GM18520 (cell line): ENCODE measurements around the gene CCNB2.
"Not testable (repeated sequence)": the region's sequence is repeated elsewhere in the genome, so short reads cannot be mapped to it uniquely, and the experiment has no call there.

Experiments
- ATAC-seq: cut with Tn5 transposase; IDR thresholded peaks from one replicate; pipeline ENCODE4 v1.9.1; 2021; ENCODE audit not compliant: unreplicated experiment

CCNB2 gene

DNA sequence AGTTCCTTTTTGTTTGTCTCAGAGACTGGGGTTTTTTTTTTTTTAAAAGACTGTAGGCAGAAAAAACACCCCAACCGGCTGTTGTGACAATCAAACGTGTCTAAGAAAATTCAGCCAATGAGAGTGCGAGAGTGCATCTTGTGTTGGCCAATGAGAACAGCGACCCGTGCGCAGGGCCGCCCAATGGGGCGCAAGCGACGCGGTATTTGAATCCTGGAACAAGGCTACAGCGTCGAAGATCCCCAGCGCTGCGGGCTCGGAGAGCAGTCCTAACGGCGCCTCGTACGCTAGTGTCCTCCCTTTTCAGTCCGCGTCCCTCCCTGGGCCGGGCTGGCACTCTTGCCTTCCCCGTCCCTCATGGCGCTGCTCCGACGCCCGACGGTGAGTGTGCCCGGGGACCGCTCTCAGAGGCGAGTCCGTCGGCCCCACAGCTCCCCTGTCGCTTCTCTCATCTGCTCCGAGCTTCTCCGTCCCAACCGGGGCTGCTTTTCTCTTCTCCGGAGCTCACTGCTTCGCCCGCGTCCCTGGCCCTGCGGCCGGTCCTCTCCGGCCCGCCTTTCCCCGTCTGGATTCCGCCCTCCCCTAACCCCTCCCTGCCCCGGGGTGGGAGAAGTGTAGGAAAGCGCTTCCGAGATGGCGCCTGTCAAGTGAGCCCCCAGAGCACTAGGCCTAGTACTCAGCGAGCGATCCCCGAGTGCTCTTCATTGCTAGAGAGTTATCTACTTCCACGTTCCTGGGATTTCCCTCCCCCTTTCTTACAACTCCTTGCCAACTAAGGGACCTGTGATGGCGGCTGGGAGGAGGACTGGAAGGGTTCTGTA, at the start of gene CCNB2:
Gene CCNB2, plus strand, starts transcription at position 235 of the 821 bp plus-strand sequence. Its CDS starts 123 bp downstream, at position 358.
- ATAC-seq: peak; percentile 98

DNA sequence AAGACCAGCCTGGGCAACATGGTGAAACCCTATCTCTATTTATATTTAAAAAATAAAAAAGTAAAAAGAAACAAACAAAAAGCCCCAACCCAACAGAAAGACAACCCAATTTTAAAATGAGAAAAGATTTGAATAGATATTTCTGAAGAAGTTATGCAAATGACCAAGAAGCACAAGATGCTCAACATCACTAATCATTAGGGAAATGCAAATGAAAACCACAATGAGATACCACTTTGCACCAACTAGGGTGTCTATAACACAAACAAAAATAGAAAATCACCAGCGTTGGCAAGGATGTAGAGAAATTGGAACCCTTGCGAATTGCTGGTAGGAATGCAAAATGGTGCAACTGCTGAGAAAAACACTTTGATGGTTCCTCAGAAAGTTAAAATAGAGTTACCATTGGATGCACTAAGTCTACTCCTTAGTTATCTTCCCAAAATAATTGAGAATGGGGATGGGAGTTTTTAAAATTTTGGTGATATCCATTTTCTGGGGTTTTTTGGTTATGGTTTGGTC, 45.8 kb upstream of the CCNB2 start:
- ATAC-seq: peak; percentile 30

DNA sequence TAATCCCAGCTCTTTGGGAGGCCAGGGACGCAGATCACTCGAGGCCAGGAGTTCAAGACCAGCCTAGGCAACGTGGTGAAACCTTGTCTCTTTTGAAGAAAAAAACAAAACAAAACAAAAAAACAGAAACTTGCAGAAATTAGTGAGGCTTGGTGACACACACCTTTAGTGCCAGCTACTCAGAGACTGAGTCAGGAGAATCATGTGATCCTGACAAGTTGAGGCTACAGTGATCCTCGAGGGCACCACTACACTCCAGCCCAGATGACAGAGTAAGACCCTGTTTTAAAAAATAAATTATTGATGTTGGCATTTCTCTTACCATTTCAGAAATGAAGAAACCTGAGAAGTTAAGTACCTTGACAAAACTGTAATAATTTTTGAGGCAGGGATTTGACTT, 44.6 kb upstream of the CCNB2 start:
- ATAC-seq: no peak

DNA sequence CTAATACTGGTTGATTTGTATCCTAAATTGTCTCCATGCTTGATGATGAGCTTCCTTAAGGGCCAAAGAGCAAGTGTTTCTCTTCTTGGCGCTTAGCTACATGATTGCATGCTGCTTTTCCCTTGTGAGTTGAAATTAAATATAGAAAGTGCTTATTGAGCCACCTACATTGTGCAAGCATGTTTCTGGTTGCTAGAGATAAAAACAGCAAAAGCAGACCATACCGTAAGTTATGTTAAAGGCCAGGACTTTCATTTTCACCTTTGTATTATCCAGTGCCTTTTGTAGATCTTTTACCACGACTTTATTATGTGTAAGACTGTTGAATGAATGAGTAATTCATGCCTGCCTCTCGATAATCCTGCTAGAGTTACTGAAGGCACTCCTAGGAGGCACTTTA, 41.9 kb upstream of the CCNB2 start:
- no peak for ATAC-seq

DNA sequence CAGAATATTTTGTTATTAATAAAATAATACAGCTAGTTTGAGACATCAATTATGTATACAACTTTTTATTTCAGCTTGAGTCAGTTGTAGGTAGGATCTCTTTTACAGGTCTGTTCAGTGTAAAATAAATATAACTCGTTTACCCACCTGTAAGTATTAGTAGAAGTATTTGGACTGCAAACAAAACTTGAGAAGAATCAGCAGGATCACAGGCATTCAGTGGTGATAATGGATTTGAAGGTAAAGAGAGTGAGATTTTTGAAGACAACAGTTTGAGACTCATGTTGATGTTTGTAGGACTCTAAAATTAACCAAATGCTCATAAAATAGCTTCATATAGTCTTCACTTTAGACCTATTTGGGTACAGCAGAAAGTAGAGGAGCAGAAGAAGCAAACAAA, 35.5 kb upstream of the CCNB2 start:
- no peak for ATAC-seq

DNA sequence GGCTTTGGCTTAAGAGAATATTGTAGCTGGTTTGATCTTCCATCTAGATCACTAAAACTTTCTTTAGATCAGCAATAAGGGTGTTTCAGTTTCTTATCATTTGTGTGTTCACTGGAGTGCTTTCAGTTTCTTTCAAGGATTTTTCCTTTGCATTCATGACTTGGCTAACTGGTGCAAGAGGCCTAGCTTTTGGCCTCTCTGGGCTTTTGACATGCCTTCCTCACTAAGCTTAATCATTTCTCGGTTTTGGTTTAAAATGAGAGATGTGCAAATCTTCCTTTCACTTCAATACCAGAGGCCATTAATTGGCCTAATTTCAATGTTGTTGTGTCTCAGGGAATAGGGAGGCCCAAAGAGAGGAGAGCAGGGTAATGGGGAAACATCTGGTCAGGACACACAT, 30.3 kb upstream of the CCNB2 start:
- ATAC-seq: no peak

DNA sequence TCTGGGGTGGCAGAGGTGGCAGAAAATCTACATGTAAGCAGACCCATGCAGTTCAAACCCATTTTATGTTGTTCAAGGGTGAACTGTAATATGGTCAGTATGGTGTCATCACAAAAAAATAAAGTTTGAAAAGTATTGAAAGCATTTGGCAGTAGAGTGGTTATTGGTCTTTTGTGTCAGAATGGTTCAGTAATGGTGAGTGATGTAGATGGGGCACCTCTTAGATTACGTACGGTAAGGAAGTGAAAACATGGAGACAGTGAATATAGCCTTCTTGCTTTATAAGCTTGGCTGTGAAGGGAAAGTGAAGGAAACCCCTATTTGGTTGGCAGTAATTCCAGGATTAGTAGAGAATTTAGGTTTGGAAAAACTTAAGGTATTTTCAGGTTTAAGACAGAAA, 17.2 kb upstream of the CCNB2 start:
- ATAC-seq: no peak

DNA sequence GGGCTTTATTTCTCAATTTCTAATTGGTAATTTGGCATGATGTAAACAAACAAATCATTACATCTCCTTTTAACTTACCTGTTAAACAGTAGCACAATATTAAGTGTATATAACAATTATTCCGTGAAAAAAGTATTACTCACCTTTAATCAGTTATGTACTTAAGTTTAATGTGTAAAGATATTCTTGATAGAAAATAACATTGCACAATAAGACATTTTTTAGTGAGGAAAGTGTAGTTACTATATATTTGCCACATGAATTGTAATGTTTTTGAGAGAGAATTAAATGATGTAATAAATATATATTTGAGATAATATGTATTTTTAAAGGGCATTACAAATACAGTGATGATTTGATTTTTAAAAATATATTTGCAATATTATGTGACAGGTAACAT, 10.9 kb upstream of the CCNB2 start:
- no peak for ATAC-seq

DNA sequence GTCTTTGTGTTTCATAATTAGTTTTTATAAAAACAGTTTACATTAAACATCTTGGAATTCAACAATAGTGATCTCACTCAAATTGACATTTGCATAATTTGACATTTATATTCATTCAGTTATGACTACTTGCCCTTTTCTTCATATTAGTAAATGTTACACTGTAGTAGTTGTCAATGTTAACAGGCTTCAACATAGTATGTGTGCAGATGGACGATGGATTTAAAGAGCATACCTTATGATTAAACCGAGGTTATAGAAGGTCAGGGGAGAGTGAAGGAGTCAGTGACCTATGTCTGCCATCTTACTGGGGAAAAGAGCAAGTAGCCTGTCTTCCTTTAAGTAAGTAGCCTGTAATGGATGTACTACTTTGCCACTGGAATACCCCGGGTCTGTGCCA, 8.5 kb upstream of the CCNB2 start:
- no peak for ATAC-seq

DNA sequence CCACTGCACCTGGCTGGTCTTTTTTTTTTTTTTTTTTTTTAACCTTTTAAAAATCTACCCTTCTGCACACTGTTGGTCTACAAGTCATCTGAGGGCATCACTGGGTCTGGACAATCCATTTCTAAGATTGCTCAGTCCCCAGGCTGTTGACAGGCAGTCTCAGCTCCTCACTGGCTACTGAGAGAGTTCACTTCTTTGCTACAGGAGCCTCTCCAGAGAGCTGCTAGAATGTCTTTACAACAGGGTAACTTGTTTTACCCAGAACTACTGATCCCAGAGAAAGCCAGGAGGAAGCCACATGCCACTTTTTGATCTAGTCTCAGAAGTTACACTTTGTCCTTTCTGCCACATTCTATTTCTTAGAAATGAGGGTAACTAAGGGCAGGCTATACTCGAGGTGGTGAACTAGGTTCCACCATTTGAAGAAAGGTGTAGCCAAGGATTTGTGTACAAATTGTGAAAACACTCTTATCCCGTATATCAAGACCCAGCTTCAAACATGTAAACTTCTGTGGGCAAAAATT, 5.7 kb upstream of the CCNB2 start:
- ATAC-seq: no peak

DNA sequence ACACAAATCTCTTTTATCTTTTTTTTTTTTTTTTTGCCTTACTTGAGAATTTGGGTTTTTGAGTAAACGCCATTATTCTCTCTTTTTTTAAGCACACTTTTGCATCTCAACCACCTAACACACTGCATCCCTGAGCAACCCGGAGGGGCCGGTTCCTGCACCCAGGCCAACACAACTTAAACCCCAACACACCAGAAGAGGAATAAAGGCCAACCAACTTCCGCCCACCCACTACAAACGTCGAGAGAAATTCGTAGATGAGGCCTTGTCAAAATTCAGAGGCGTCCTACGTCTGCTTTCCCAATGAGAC, 389 bp upstream of the CCNB2 start:
- no peak for ATAC-seq

DNA sequence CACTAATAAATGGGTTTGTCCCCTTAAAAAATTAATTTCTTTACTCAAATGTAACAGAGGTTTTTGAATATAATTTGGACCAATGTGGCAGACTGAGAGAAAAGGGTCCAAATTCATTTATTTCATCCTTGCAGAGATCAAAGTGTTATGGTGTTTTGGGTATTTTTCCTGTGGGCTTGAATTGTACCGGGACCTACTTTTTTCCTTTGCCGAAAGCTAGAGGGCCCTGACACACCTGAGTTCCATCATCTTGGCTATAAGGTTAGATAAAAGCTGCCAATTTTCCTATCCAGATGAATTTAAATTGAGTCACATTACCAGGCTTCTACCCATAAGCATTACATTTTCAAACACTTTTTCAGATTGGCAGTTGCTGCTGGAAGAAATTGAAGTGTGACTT, 908 bp downstream of the CCNB2 start:
- no peak for ATAC-seq

DNA sequence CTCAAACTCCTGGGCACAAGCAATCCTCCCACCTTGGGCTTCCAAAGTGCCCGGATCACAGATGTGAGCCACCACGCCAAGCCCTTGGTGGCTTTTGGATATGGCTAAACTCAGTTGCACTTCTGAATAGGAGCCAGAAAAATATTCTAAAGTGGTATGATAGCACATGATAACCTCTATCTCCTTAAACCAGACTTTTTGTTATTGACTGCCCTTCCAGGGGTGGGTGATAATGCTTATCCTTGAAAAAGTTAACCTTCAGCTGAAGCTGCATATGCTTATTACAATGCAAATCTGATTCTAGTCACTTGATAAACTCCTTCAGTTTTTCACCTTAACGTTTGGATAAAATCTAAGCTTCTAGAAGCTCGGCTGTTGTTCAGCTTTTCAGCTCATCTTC, 6.3 kb downstream of the CCNB2 start:
- no peak for ATAC-seq

DNA sequence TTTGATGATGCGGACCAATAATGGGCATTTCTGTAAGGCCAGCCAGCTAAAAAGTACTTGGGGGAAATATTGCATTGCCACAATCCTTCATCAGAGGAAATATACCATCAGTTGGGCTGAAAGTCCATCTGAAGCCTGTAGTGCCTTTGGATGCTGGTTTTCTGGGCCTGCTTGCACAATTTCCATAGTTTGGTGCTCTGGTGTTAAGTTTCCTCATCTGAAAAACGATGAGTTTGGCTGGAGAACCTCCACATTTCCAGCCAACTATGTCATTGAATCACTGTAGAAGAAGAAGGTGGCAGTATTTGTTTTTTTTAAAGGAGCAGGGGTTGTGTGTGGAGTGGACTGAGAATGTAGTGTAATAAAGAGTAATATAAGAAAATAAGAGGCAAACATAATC, 10.1 kb downstream of the CCNB2 start:
- no peak for ATAC-seq

DNA sequence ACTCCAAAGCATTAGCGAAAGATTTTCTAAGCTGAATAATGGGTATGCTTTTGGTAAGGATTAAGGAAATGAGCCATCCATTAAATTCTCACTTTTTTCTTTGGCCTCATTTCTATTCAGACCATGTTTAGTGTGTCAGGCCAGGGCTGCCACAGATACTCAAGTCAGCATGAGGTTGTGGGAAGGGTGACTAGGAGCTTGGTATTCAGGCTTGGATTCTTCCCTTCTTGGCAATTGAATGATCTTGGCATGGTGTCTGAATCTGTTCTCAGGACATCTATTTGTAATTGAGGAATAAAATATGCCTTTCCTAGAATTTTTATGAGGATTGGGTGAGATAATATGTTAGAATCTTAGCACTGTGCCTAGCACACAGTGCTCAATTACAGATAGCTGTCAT, 11.2 kb downstream of the CCNB2 start:
- no peak for ATAC-seq

DNA sequence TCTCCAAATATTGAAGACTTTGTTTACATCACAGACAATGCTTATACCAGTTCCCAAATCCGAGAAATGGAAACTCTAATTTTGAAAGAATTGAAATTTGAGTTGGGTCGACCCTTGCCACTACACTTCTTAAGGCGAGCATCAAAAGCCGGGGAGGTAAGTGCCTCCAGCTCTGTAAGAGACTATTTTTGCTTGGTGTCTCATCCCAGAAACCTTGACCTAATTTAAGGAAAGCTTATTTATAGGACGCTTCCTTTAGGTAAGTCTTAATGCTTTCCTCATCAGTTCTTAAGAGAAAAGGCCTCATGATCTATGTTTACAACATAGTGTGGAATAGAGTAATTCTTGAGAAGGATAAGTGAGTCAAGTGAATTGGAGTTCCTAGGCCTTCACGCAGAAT, 11.8 kb downstream of the CCNB2 start:
- ATAC-seq: no peak

DNA sequence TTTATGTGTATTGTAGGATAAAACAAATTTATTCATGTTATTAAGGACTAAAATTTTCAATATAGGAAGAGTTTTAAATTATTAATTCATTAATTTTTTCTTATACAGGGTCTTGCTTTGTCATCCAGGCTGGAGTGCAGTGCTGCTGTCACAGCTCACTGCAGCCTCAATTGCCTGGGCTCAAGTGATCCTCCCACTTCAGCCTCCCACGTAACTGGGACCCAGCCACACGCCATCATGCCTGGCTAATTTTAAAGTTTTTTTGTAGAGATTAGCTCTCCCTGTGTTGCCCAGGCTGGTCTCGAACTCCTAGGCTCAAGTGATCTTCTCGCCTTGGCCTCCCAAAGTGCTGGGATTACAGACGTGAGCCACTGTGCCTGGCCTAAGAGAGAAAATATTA, 14.7 kb downstream of the CCNB2 start:
- ATAC-seq: no peak

DNA sequence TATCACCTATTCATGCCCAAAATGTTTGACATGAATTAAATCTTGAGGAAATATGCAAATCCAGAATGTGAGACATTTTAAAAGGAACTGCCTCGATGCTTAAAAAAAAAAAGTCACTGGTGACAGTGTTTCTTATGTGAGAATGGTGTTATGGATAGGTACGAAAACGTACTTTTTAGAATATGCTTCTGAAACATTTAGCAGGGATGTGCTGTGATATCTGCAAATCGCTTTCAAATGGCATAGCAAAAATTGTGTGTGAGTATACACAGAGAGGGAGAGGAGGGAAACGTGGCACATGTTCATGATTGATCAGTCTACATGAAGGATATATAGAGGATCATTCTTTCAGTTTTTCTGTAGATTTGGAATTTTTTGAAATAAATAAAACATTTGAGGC, 16.0 kb downstream of the CCNB2 start:
- ATAC-seq: no peak

DNA sequence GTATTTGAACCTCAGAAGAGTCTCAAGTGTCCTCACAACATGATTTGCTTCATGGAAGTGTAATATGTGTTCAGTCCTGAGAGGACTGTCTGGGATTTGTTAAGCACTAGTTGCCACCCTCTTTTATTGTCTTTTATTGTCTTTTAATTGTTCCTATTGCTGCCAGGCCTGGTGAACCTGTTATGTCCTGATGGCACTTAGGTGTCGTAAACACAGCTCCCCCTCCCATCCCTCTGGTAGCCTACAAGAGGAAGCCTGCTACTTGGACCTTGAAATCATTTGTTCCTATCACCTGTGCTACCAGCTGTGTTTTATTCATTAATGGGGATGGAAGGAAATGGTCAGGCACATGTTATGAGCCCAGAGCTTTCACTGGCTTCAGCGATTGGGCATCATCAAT, 19.3 kb downstream of the CCNB2 start:
- ATAC-seq: no peak

DNA sequence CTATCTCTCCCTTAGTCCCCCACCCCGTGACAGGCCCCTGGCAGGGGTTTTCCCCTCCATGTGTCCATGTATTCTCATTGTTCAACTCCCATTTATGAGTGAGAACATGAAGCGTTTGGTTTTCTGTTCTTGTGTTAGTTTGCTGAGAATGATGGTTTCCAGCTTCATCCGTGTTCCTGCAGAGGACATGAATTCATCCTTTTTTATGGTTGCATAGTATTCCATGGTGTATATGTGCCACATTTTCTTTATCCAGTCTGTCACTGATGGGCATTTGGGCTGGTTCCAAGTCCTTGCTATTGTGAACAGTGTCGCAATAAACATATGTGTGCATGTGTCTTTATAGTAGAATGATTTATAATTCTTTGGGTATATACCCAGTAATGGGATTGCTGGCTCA, 20.7 kb downstream of the CCNB2 start:
- ATAC-seq: not testable (repeated sequence)

DNA sequence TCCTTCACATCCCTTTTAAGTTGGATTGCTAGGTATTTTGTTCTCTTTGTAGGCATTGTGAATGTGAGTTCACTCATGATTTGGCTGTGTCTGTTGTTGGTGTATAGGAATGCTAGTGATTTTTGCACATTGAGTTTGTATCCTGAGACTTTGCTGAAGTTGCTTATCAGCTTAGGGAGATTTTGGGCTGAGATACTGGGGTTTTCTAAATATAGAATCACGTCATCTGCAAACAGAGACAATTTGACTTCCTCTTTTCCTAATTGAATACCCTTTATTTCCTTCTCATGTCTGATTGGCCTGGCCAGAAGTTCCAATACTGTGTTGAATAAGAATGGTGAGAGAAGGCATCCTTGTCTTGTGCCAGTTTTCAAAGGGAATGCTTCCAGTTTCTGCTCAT, 22.3 kb downstream of the CCNB2 start:
- not testable (repeated sequence) for ATAC-seq

DNA sequence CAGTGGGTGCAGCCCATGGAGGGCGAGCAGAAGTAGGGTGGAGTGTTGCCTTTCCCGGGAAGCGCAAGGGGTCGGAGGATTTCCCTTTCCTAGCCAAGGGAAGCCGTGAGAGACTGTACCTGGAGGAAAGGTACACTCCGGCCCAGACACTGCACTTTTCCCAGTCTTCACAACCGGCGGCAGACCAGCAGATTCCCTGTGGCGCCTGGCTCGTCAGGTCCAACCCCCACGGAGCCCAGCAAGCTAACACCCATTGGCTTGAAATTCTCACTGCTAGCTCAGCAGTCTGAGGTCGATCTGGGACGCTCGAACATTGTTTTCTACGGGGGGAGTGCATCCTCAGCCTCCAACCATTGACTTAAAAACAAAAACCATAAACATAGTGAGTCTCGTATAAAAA, 26.5 kb downstream of the CCNB2 start:
- no peak for ATAC-seq

DNA sequence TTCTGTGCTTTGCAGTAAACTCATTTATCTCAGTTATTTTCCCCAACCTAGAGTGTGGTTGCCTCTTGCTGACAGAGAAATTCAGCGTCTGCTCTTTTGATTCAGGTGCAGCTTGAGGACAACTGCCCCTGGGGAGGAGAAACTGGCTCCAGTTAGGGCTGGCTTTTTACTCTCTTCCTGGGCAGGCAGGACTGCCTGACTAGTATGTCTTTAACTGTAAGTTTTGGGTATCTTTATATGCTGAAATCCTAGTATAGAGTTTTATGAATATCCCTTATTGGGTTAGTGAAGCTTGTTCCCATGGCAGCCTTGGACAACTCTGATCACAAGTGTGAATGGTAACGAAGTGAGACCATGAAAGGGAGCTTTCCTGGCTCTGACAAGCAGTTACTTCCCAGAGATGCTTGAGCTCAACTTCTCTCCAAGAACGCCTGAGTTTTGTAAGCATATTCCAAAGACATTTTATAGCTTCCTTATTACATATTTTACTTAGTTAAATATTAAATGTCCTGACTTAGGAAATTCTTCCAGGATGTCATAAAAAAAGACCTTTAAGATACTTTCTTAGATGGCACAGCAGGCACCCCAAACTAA, 27.1 kb downstream of the CCNB2 start:
- ATAC-seq: no peak
